ENCODE measurements around the gene FAM110C.
"Not testable (repeated sequence)": the region's sequence is repeated elsewhere in the genome, so short reads cannot be mapped to it uniquely, and the experiment has no call there.

FAM110C gene

DNA sequence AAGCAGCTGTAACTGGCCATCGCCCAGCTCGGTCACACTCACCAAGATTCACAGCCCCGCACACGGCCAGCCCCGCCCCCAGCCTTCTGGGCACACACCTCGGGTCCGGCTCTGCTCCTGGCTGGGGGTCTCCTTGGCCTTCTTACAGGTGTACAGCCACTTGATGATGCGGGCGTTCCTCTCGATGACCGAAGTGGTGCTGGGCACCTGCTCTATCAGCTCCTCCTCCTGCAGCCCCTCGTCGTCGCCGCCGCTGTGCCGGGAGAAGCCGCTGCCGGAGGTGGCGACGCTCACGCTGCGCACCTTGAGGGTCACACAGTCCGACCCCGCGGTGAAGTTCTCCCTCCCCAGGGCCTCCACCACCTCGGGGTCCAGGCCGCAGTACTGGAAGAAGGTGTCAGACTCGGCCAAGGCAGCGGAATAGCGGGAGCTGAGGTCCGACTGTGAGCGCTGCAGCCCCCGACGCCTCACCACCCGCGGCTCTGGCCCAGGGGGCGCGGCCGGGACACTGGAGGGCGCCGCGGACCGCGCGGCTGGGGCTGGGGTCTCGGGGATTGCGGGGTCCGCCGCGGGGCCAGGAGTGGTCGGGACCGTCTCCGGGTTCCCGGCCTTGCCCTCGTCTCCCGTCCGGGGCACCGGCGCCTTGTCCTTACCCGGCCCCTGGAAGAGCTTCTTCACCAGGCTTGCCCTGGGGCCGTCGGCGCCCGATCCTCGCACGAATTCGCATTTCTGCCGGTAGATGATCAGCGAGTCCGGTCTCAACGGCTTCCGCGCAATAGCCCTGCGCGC is 769 bp downstream of the FAM110C start:
- DNase-seq: no peak

GRCh38 chr2:44748-45341 is 1.5 kb downstream of the FAM110C start:
- DNase-seq: no peak
- in situ Hi-C loops (cut with MboI; ENCODE audit: low pct_unique_long_range_greater_than_20kb, low sequenced_read_pairs): no loop called here

More for the DNA sequence above, 769 bp downstream of the FAM110C start:
- in situ Hi-C loops (cut with MboI; ENCODE audit: low pct_unique_long_range_greater_than_20kb, low sequenced_read_pairs): no loop called here

- no peak for DNase-seq
- in situ Hi-C loops (cut with MboI; ENCODE audit: low pct_unique_long_range_greater_than_20kb, low sequenced_read_pairs): no loop called here
Observed at GRCh38 chr2:42788-43187, 3.5 kb downstream of the FAM110C start.

DNA sequence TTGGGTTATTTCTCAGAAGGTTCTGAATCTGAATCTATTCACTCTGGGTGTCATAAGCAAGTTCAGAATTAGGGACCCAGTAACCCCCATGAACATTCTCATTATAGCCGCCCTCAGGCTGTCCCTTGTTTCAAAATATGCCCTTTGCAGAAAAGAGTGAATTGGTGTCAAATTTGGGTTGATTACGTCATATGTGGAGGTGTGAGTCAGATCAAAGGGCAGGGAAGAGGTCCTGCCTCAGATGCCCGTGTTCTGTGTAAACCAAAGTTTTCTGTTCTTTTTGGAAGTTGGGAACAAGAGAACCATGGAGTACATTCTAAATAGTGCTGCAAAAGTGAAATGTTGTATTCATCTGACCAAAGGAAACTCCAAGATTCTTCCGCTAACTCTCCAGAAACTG is 5.8 kb downstream of the FAM110C start:
- DNase-seq: no peak
- in situ Hi-C loops (cut with MboI; ENCODE audit: low pct_unique_long_range_greater_than_20kb, low sequenced_read_pairs): no loop called here

- in situ Hi-C loops (cut with MboI; ENCODE audit: low pct_unique_long_range_greater_than_20kb, low sequenced_read_pairs): no loop called here
- no peak for DNase-seq
Observed at GRCh38 chr2:38155-38554, 8.2 kb downstream of the FAM110C start.

GRCh38 chr2:36318-36717 is 10.0 kb downstream of the FAM110C start:
- in situ Hi-C loops (cut with MboI; ENCODE audit: low pct_unique_long_range_greater_than_20kb, low sequenced_read_pairs): no loop called here
- no peak for DNase-seq

GRCh38 chr2:35852-36251 is 10.5 kb downstream of the FAM110C start:
- in situ Hi-C loops (cut with MboI; ENCODE audit: low pct_unique_long_range_greater_than_20kb, low sequenced_read_pairs): no loop called here

GRCh38 chr2:33620-34019 is 12.7 kb downstream of the FAM110C start:
- in situ Hi-C loops (cut with MboI; ENCODE audit: low pct_unique_long_range_greater_than_20kb, low sequenced_read_pairs): no loop called here

More at GRCh38 chr2:35852-36251, 10.5 kb downstream of the FAM110C start:
- DNase-seq: no peak

GRCh38 chr2:32068-32467 is 14.2 kb downstream of the FAM110C start:
- DNase-seq: no peak
- in situ Hi-C loops (cut with MboI; ENCODE audit: low pct_unique_long_range_greater_than_20kb, low sequenced_read_pairs): no loop called here

More at GRCh38 chr2:33620-34019, 12.7 kb downstream of the FAM110C start:
- no peak for DNase-seq

DNA sequence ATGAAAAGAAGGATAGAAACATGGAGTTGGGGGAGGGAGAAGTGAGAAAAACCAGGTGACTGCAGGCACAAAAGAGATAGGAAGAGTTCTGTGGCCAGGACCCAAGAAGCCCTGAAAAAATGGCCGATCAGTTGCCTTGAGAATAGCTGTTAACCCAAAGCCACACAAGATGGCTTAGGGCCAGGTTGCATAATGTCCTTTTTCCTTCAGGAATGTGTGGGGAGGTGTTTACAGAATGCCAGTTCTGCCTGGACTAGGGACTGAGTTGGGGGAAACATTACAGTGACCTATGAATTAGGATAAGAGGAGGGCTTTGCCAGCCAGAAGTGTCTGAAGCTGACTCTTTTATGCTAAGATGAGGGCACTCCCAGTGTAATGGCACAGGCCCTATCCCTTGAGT is 17.1 kb downstream of the FAM110C start:
- in situ Hi-C loops (cut with MboI; ENCODE audit: low pct_unique_long_range_greater_than_20kb, low sequenced_read_pairs): no loop called here
- no peak for DNase-seq

DNA sequence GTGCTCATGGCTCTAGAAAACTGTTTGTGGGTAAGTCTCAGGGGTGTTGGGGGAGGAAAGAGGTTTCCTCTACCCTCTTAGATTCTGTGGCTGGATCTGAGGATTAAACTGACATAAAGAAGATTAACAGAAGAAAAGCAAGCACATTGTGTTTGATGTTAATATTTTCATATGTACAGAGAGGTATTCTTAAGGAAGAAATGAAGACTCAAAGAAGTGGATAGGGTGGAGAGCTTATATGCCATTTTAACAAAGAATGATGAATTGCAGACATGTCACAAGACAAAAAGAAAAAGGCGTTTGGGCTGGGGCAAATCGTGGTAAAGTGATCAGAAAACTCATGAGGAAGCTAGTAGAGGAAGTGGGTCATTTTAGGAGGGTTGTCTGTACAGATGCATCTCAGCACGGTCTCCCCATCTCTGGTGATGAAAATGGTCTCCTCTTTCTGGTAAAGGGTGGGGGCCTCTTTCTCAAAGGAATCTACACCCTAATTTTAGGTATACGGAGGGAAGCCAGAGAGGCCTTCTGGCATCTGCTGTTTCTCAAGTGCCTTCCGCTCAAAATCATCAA is 17.8 kb downstream of the FAM110C start:
- no peak for DNase-seq
- in situ Hi-C loops (cut with MboI; ENCODE audit: low pct_unique_long_range_greater_than_20kb, low sequenced_read_pairs): no loop called here

DNA sequence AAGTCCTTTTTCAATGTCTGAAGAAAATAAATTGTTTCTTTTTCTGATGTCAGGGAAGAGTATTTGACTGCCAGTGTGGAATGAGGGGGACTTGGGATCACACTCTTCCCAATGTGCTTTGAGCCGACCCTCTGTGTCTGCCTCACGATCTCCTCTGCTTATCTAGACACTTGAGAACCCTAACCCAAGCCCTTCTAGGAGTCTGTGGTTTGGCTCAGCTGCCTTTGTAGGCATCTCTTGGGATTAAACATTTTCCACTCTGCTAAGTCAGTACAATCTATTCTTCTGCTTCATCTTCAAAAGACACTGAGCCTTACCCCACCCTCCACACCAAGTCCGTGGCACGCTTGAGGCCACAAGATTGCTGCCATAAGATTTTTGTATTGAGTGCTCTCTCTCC is 19.4 kb downstream of the FAM110C start:
- DNase-seq: no peak

DNA sequence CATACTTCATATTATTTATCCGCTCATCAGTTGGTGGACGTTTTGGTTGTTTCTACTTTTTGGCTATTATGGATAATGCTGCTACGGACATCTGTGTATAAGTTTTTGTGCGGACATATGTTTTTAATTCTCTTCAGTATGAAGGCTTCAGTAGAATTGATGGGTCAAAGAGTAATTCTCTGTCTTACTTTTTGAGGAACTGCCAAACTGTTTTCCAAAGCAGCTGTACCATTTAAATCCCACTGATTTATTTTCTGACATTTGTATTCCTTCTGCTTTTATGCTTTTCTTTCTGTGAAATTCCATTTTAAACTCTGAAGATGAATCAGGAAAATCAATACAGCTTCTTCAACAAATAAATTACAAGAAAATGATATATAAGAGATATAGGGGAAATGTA is 20.8 kb downstream of the FAM110C start:
- DNase-seq: no peak
- in situ Hi-C loops (cut with MboI; ENCODE audit: low pct_unique_long_range_greater_than_20kb, low sequenced_read_pairs): no loop called here

More for the DNA sequence above, 19.4 kb downstream of the FAM110C start:
- in situ Hi-C loops (cut with MboI; ENCODE audit: low pct_unique_long_range_greater_than_20kb, low sequenced_read_pairs): no loop called here

DNA sequence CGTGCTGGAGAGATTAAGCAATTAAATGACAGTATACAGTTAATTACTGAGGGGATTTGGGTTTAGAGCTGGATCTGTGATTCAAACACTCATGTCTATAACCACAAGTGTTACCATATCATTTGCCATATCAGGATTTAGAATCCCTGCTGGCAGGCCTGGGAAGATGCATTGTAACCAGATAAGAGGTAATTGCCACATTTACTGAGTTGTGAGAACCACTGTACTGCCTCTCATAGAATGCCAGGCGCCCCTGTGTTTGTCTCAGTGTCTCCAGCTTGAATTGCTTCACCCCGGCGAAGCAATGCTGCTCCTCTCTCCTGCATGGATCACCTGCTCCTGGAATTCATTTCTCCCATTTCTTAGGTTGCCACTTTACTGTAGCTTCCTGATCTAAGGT is 21.7 kb downstream of the FAM110C start:
- in situ Hi-C loops (cut with MboI; ENCODE audit: low pct_unique_long_range_greater_than_20kb, low sequenced_read_pairs); DNase-seq: not testable (repeated sequence)

GRCh38 chr2:24107-24506 is 22.2 kb downstream of the FAM110C start:
- DNase-seq: no peak
- in situ Hi-C loops (cut with MboI; ENCODE audit: low pct_unique_long_range_greater_than_20kb, low sequenced_read_pairs): no loop called here

DNA sequence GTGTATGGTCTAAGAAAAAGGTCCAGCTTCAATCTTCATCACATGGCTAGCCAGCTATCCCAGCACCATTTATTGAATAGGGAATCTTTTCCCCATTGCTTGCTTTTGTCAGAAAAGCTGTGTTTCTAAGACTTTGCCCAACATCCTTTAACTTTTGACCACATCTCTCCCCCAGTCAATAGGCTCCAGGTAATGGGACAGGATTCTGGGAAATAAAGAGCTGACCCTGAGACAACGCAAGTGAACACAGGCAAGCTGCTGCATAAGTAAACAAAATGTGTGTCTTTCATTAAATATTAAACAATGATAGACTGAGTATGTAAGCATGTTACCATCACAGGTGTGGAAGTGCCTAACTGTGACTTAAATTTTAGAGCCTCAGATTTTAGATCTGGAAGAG is 23.0 kb downstream of the FAM110C start:
- in situ Hi-C loops (cut with MboI; ENCODE audit: low pct_unique_long_range_greater_than_20kb, low sequenced_read_pairs): no loop called here
- DNase-seq: no peak

- DNase-seq; in situ Hi-C loops (cut with MboI; ENCODE audit: low pct_unique_long_range_greater_than_20kb, low sequenced_read_pairs): not testable (repeated sequence)
Observed at GRCh38 chr2:22244-22643, 24.1 kb downstream of the FAM110C start.

GRCh38 chr2:20259-20658 is 26.0 kb downstream of the FAM110C start:
- in situ Hi-C loops (cut with MboI; ENCODE audit: low pct_unique_long_range_greater_than_20kb, low sequenced_read_pairs); DNase-seq: not testable (repeated sequence)

DNA sequence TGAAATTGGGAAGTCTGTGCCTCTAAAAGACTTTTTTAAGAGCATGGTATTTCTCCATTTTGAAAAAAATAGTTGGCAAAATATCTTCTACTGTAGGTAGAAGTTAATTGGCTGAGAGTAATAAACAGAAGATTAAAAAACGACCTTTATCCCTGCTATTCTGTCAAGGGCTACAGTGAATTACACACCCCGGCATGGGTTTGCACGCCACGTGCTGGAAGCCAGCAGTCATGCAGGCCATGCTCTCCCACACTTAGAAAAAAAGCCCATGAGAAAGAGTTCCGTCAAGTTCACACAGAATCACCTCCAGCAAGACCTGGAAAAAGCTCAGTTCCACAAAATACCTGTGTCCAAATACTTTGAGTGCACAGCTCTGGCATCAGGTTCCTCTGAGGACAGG is 26.8 kb downstream of the FAM110C start:
- DNase-seq: no peak
- in situ Hi-C loops (cut with MboI; ENCODE audit: low pct_unique_long_range_greater_than_20kb, low sequenced_read_pairs): no loop called here

Measured in KBM-7 (cell line).